HG03097 (cell line): ENCODE data around the gene MAST4.

Experiments used
- ATAC-seq: cut with Tn5 transposase; IDR thresholded peaks from one replicate; pipeline ENCODE4 v1.9.1; 2021; ENCODE audit not compliant: unreplicated experiment, low FRiP score

MAST4 gene

GRCh38 chr5:66892716-66893115 is 296.5 kb downstream of the MAST4 start:
- no peak for ATAC-seq

- ATAC-seq, result no peak
These were observed 298.5 kb downstream of the MAST4 start for GRCh38 chr5:66894480-66895240.

GRCh38 chr5:66896171-66896570 is 300.0 kb downstream of the MAST4 start:
- no peak for ATAC-seq

- no peak for ATAC-seq
These were observed 301.2 kb downstream of the MAST4 start for GRCh38 chr5:66897356-66897755.

- no peak for ATAC-seq
These were observed 302.2 kb downstream of the MAST4 start for GRCh38 chr5:66898241-66898995.

GRCh38 chr5:66903218-66903617 is 307.0 kb downstream of the MAST4 start:
- no peak for ATAC-seq

GRCh38 chr5:66903709-66904108 is 307.5 kb downstream of the MAST4 start:
- ATAC-seq, result no peak

- ATAC-seq, result no peak
These were observed 308.0 kb downstream of the MAST4 start for GRCh38 chr5:66904189-66904588.

- ATAC-seq, result no peak
These were observed 309.8 kb downstream of the MAST4 start for GRCh38 chr5:66906021-66906420.

GRCh38 chr5:66908230-66908629 is 312.0 kb downstream of the MAST4 start:
- no peak for ATAC-seq

- no peak for ATAC-seq
These were observed 313.2 kb downstream of the MAST4 start for GRCh38 chr5:66909364-66909763.

- no peak for ATAC-seq
These were observed 316.6 kb downstream of the MAST4 start for GRCh38 chr5:66912787-66913186.

GRCh38 chr5:66915531-66915930 is 319.3 kb downstream of the MAST4 start:
- ATAC-seq, result no peak

GRCh38 chr5:66922881-66923280 is 326.7 kb downstream of the MAST4 start:
- no peak for ATAC-seq

GRCh38 chr5:66923457-66923856 is 327.3 kb downstream of the MAST4 start:
- no peak for ATAC-seq

GRCh38 chr5:66923922-66924321 is 327.7 kb downstream of the MAST4 start:
- no peak for ATAC-seq

GRCh38 chr5:66927140-66927539 is 330.9 kb downstream of the MAST4 start:
- no peak for ATAC-seq

GRCh38 chr5:66929281-66929680 is 333.1 kb downstream of the MAST4 start:
- no peak for ATAC-seq

- ATAC-seq, result no peak
These were observed 333.8 kb downstream of the MAST4 start for GRCh38 chr5:66929995-66930394.

- no peak for ATAC-seq
These were observed 335.5 kb downstream of the MAST4 start for GRCh38 chr5:66931651-66932050.

- no peak for ATAC-seq
These were observed 336.3 kb downstream of the MAST4 start for GRCh38 chr5:66932457-66932856.

- ATAC-seq, result no peak
These were observed 336.9 kb downstream of the MAST4 start for GRCh38 chr5:66933066-66933465.
